GM10248 (cell line): Measurements from ENCODE around the gene CDHR3.

ENCODE experiments used
- CTCF ChIA-PET: fragments of 300-600 bp; sonication (Branson Sonifier 250); formaldehyde crosslinking; extraction: SDS; loops from one replicate; lab custom pipeline; 2021; ENCODE audit warnings: antibody characterized with exemption; lab: Yijun Ruan, JAX
- POLR2A ChIA-PET: fragments of 350-650 bp; sonication (Branson Sonifier 250); formaldehyde crosslinking; extraction: SDS; loops from one replicate; lab custom pipeline; 2020; ENCODE audit warnings: antibody characterized with exemption; lab: Yijun Ruan, JAX
- DNase-seq: peaks from one replicate; pipeline ENCODE4 v3.0.0; 2012; ENCODE audit errors: extremely low spot score
- TF ChIP-seq, protein P1 (sequence below): IDR thresholded peaks from 2 replicates; pipeline ENCODE4 v1.5.1; 2012; ENCODE audit warnings: mild to moderate bottlenecking, low read depth; ENCODE audit errors: extremely low read depth, missing control alignments, control extremely low read depth

Gene CDHR3

DNA sequence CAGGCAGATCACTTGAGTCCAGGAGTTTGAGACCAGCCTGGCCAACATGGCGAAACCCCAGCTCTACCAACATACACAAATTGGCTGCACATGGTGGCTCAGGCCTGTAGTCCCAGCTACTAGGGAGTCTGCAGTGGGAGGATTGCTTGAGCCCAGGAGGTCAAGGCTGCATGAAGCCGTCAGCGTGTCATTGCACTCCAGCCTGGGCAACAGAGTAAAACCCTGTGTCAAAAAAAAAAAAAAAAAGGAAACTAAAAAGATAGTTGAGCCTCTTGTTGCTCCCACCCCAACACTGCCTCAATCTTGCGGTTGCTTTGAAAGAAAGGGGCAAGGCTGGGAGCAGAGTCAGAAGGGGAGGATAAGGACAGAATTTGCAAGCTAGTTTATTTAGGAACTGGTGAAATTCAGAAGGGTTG lies 79.1 kb downstream of the CDHR3 start:
- TF ChIP-seq, protein P1, sequence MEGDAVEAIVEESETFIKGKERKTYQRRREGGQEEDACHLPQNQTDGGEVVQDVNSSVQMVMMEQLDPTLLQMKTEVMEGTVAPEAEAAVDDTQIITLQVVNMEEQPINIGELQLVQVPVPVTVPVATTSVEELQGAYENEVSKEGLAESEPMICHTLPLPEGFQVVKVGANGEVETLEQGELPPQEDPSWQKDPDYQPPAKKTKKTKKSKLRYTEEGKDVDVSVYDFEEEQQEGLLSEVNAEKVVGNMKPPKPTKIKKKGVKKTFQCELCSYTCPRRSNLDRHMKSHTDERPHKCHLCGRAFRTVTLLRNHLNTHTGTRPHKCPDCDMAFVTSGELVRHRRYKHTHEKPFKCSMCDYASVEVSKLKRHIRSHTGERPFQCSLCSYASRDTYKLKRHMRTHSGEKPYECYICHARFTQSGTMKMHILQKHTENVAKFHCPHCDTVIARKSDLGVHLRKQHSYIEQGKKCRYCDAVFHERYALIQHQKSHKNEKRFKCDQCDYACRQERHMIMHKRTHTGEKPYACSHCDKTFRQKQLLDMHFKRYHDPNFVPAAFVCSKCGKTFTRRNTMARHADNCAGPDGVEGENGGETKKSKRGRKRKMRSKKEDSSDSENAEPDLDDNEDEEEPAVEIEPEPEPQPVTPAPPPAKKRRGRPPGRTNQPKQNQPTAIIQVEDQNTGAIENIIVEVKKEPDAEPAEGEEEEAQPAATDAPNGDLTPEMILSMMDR, result no peak
- POLR2A ChIA-PET, result interaction anchor here (0.7 kb wide), 1 partner anchor 70 kb away, joined by 8 read pairs; the partner anchor contains the start of gene SYPL1
- no peak for DNase-seq
- CTCF ChIA-PET, result interaction anchor here (0.6 to 5.8 kb wide), 32 partner anchors 8 to 443 kb away, joined by 3 to 61 read pairs (median 5); no protein-coding TSS in a partner anchor

- TF ChIP-seq, protein P1, result no peak
- ChIA-PET CTCF (interaction anchor here (1.0 to 6.7 kb wide), 6 partner anchors 11 to 393 kb away, joined by 3 to 61 read pairs (median 8); no protein-coding TSS in a partner anchor), POLR2A (no interaction called here)
- no peak for DNase-seq
Measured at GRCh38 chr7:106045139-106045538, 82.1 kb downstream of the CDHR3 start.

DNA sequence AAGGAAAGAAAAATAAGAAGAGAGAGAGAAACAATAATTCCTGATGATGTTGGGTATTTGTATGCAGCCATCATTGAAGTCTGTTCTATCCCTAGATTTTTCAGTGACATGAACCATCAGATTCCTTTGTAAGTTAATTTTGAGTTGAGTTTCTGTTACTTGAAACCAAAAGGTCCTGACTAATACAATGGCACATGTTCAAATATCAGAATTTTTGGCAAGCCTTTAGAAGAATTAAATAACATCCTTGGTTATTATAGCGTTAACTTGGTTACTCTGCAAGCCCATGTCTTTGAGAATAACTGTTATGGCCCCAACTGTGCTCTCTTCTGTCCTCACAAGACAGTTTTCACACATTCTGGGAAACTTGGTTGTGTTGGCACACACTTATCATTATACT lies 82.5 kb downstream of the CDHR3 start:
- ChIA-PET POLR2A (no interaction called here), CTCF (interaction anchor here (1.0 to 6.7 kb wide), 6 partner anchors 11 to 395 kb away, joined by 3 to 61 read pairs (median 8); no protein-coding TSS in a partner anchor)

GRCh38 chr7:106047184-106047583 lies 84.1 kb downstream of the CDHR3 start:
- POLR2A ChIA-PET, result no interaction called here
- no peak for DNase-seq
- CTCF ChIA-PET, result interaction anchor here (0.8 to 6.7 kb wide), 12 partner anchors 9 to 396 kb away, joined by 3 to 42 read pairs (median 4); no protein-coding TSS in a partner anchor
- TF ChIP-seq, protein P1, result no peak

More for the DNA sequence above, 82.5 kb downstream of the CDHR3 start:
- TF ChIP-seq, protein P1, result no peak
- no peak for DNase-seq

GRCh38 chr7:106047818-106048705 lies 85.0 kb downstream of the CDHR3 start:
- ChIA-PET POLR2A (no interaction called here), CTCF (interaction anchor here (1.1 to 6.7 kb wide), 7 partner anchors 66 to 391 kb away, joined by 3 to 42 read pairs (median 6); no protein-coding TSS in a partner anchor)
- TF ChIP-seq, protein P1, result no peak
- no peak for DNase-seq

- ChIA-PET POLR2A (no interaction called here), CTCF (interaction anchor here (2.3 to 6.7 kb wide), 3 partner anchors 106 to 392 kb away, joined by 7 to 42 read pairs (median 13); no protein-coding TSS in a partner anchor)
- DNase-seq, result no peak
- TF ChIP-seq, protein P1, result no peak
Measured at GRCh38 chr7:106048706-106049020, 85.6 kb downstream of the CDHR3 start.
